CD4-positive, alpha-beta T cell treated with Interferon gamma for 1 hour (primary cell): ENCODE results near the gene LPCAT1.

Experiments
- DNase-seq: peaks from one replicate; pipeline ENCODE4 v3.0.0-alpha.2; 2020

The LPCAT1 gene

DNA sequence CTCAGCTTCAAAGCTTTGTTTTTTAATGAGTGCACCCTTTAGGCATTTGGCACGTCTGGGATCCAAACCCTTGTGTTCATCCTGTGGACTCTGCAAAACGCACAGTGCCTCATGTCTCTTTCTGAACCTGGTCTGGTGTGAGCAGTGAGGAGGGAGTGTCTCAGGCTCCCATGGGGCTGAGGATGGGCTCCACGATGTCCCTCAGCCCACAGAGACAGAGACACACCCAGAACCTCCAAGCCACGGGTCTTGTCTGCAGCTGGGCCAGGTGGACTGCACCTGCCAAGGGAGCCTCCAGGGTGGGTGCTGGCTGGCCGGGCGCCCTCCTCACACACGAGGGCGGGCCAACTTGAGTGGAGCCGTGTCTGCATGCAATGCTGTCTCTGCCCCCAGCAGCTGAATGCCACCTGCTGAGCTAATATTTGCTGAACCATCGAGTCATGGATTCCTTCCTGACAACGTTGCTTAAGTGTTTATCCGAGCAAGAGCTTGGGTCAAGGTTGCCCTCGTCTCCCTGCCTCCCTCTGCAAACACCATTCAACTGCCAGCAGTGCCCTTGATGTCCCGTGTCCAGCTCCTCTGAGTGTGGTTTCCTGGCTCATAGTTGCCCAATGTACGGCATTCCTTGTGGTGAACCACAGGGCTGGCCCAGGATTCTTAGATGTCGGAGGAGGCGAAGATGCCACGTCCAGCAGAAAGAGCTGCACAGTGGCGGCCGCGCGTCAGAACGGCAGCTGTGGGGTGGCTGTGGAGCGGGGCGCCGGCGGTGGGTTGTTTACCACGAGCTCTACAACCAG is 31.4 kb upstream of the LPCAT1 start:
- DNase-seq, result no peak

DNA sequence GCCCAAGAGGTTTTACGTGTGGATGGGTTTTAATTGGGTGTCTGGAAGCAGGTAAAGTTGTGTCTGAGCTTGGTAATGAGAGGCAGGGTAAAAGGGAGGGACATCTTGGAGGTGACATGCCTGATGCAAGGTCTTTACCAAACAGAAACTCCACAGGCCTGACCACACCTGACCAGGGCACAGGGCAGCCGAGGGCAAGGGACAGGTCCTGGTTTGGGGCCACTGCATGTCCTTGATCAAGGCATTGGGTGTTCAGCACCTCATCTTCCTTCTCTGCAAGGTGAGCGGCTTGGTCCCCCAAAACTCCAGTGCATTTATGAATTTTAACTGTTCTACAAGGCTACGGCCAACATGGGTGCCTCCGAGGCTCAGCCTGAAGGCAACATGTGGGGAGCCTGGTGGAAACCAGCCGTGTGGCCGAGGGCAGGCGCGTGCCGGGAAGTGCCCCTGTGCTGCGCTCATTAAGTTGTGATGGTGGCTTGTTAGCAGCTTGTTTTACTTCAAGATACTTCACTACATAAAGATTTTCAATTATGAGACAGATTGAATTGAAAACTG is 30.7 kb upstream of the LPCAT1 start:
- DNase-seq, result no peak

DNA sequence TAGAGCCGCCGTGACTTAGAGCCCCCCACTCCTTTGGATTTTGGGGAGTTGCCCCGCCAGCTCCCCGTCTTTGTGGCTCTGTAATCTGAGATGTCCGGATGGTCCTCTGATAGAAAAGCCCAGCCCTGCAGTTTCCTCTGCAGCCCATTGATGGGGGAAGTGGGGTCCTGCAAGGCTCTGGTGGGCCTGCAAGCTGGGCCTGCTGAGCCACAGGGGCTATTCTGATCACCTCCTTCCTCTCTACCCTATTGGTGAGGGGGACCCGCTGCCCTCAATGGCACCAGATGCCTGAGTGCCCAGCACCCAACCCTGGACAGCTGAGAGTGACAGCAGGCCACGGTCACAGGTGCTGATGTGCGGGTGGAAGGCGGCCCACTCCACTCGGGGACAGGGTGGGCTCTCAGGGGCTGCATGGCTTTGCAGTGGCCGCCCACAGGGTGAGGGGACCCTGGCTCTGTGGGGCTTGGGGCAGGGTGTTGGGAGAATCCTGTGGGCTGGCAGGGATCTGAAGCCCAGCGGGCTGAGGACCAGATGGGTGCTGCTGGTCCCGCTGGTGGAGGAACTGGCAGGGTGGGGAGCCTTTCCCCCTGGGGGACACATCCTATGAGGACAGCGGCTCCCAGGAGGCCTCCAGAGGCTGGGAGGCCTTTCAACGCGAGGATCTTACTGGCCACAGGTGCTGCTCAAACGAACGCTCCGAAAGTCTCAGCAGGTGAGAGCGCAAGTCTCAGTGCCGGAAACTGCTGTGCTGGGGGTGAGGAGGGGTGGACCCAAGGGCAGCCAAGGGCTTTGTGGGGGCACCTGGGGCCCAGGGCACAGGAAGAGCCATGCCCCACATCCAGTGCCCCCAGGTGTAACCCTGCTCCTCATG is 30.0 kb upstream of the LPCAT1 start:
- no peak for DNase-seq

DNA sequence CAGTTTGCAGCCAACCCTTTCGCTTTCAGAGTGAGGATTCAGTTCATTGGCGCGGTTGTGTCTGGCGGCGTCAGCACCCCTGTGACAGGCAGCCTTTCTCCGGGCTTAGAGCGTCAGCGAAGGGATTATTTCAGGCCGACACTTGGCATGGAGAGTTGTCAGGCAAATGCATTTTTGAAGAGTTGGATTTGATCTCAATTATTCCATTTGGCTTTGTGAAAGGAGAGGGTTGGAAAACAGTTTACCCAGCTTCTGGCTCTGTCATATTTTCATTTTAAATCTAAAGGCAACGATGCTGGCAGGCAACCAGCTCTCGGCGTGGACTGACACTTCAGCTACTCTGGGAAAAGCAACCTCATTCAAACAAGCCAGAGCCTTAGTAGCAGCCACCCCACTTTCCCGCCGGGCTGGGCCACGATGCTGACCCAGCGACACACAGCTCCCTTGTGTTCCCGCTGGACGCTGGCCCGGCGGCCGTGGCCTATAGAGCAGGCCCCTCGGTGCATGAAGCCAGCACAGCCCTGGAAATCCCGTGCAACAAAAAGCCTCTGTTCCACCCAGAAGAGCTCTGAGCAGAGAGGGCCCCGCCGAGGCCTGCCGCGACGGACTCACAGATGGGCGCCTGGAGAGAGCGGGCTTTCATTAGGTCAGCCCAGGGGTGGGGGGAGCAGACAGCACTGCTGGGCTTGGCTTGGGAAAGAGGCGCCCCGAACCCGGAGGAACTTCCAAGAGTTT is 28.9 kb upstream of the LPCAT1 start:
- DNase-seq, result no peak

DNA sequence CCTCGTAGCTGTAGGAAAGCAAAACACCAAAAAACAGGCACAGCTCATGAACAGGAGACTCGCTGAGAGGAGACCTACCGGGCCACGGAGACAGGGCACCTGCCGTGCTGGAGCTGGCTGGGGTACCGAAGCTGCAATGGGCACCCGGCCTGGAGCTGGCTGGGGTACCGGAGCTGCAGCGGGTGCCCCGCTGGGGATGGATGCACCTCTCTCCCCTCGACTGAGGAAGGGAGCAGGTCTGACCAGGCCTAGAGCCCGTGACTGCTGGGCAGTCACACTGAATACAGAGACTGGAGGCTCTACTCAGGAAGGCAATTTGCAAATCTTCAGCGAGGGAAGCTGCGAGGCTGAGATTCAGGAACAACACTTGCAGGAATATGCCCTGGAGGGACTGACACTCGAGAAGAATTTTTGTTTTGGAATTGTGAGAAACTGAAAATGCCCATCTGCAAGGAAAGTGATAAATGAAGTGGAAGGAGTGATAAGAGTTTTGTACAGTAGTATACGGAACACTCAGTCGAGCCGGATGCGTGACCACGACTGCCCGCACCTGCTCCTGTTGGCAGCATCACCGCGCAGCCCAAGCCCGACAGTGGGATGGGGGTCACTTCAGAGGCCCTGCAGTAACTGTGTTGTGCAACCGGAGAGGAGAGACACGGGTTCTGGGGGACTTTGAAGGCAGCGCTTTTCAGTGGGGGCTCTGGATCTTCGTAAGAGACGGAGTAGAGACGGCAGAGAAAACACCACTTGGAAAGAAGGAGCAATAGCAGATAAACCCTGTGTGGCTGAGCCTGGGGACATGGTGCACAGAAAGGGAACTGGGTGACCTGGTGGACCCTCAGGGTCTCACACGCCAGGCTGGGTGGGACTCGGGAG is 27.9 kb upstream of the LPCAT1 start:
- DNase-seq, result no peak

DNA sequence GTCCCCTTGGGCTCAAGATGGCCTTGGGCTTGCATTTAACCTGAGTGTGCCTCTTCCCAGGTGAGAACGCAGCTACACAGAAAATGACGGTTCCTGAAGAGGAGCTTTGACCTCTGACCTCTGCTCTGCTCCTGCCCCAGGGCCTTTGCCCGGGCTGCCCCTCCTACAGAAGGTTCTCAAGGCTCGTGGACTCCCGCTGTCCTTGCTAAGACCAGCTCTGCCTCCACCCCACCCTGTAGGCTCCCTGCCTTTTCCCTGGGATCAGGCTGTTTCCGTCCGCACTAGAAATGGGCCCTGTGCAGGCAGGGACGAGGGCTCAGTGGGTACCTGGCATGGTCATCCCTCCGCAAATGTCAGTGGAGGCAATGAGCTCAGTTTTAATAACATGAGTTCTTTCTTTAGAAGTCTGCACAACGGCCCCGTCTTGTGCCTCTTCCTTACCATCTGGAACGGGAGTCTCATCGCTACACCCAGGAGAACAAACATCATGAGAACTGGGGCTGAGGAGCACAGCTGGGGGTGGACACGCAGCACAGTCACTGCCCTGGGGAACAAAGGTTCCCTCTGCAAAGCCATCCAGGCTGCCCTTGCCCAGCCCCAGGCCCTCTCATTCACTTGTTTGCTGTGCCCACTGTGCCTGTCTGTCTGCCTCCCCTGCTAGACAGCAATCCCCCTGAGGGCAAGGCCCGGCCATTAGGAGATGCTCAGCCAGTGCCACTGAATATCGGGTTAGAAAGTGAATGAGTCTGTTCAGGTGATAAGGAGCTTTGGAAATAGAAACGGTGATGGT is 26.7 kb upstream of the LPCAT1 start:
- no peak for DNase-seq

DNA sequence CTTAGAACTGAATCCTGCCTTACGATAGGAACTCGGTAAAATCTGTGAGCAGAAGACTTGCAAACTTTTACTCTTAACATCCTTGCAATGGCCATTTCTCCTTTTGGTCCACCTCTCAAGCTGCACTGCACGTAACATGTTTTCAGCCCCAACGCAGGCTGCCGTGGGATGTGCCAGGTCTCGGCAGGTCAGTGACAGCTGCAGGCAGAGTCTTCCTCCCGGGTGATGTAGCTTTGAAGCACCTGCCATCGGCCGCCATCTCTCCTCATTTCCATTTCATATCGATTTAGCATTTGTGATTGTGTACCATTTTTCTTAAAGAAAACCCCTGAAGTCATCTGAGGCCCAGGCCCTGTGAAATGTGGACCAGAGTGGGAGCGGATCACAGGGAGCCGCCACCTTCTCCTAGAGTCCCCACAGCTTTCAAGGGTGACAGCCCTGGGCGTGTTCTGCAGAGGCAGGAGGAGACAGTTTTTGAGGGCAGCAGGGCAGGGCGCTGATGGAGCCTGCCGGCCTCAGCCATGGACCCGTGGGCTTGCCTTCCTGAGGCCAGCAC is 25.8 kb upstream of the LPCAT1 start:
- DNase-seq, result no peak

DNA sequence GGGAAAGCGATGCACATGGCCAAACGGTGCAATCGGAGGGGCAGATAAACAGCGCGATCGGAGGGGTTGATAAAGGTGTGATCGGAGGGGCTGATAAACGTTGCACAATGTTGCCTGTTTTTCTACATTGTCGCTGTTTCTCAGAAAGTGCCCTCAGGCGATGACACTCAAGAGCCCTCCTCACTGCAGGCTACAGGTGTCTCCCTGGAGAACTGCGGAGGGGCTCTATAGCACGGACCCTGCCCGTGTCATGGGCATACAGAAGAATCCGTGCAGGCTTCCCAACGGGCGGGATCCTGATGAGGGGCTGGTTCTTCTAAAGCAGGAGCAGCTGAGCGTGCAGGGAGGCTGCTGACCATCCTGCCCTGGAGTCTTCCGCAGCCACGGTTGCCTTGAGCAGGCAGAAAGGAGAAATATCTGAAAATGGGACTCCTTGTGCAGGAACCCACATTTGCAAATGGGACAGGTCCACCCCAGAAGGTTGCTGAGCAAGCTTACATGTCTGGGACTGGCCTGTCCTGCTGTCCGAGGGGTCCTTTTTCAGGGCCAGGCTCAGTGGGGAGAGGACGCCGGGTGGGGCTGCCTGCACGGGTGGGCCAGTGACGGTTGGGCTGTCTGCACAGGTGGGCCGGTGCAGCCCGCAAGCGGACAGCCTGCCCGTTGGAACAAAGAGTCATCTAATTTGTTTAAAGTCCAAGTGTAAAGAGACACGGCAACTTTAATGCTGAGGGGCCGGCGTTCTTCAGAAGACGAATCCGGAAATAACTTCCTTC is 25.1 kb upstream of the LPCAT1 start:
- no peak for DNase-seq

DNA sequence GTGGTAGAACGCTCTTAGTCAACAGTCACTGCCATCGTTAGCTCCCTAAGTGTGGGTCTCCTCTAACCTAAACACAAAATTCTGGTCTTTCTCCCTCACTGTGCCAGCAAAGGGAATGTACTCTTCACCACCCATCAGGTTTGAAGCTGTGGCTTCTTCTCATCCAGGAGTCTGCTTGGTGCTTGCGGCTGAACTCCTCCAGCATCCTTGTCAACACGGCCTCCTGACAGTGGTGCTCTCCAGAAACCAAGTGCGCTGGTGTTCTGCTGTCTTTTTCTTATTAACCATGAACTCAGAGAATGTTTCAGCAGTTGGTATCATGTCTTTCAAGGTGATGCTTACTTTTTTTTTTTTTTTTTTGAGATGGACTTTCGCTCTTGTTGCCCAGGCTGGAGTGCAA is 23.9 kb upstream of the LPCAT1 start:
- no peak for DNase-seq

DNA sequence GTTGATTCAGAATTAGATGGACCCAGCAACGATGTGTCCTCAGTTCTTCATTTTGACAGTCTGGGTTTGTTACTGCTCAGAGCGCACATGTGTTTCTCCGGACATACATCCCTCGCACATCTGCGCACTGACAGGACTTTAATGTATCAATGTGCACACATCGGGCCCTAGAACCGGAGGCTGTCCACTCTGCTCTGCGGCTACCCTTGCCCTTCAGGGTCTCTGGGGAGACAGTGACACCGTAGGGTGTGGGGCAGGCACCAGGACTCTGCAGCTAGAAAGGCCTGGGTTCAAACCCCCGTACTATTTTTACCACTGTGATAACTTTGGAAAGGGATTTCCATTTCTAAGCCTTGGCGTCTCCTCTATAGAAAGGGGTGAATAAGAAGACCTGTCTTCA is 23.5 kb upstream of the LPCAT1 start:
- no peak for DNase-seq

DNA sequence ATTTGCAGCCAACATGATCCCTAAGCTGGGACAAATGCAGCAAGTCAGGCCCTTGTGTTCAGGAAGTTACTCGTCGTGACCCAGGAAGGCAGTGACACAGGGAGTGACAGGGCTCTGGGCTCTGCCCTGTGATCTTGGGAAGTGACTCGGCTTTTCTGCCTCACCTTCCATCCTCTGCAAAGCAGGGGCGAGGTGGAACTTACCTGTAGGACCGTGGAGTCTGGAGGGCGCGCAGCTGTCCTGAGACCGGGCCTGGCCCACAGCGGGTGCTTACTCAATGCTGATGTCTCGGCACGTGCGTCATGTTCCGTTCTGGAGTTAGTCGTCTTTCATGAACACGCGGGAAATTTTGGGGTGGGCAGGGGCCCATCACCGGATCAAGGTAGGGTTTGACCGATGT is 22.8 kb upstream of the LPCAT1 start:
- no peak for DNase-seq

DNA sequence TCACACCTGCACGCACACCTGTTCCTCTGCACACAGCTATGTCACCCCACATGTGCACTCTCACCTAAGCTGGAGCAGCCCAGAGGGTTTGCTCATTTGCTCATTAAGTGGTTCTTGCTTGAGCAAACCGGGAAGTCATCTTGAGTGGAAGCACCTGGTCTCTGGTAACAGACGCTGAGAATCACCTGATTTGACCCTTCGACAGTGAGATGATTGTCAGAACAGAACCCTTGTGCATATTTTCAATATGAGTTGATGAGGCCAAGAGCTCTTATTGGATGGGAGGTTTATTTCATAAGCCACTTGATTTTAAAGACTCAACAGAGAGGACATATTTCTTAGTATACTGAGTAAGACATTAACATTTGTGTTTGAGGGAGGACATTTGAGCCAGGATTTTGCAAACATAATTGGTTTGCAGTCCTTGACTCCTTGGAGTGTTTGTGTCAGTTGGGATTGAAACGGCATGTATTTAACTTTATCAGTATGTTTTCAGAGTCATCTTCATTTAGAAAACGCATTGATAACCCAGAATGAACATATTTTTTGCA is 22.1 kb upstream of the LPCAT1 start:
- DNase-seq, result no peak

DNA sequence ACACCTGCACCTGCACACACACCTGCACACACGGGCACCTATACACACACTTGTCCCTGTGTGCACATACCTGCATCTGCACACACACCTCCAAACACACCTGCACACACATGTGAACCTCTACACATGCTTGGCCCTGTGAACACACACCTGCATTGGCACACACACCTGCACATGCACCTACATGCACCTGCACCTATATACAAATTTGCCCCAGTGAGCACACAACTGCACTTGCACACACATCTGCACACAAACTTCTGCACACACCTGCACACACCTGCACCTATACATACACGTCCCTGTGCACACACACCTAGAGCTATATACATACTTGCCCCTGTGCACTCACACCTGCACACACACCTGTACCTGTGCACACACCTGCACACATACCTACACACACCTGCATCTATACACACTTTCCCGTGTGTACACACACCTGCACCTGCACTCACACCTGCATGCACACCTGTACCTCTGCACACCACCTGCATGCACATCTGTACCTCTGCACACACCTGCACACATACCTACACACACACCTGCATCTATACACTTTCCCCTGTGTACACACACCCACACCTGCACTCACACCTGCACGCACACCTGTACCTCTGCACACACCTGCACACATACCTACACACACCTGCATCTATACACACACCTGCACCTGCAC is 21.5 kb upstream of the LPCAT1 start:
- DNase-seq, result no peak

DNA sequence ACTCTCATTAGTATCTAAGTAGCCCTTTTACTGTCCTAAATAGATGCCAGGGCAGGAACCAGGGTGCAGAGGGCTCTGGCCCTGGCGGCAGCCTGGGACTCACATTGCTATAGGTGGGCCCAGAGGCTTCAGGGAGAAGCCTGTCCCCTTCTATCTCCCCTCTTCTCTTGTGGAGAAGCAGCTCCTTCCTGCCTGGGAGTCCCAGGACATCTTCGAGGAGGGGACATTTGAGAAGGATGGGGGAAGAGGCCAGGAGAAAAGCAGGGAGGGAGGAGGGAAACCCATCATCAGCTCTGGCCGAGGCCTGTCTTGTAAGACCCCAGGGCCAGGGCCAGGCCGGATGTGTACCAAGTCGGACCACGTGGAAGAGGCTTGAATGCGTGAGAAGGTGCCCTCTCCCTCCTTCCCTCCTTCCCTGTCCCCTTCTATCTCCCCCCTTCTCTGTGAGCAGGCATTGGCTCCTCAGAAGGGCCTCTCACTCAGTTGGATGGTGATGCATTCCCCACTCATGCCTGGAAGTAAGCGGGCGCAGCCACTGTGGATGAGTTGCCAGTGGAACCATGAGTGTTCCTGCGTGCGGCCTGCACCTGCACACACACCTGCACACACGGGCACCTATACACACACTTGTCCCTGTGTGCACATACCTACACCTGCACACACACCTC is 20.7 kb upstream of the LPCAT1 start:
- DNase-seq, result no peak

DNA sequence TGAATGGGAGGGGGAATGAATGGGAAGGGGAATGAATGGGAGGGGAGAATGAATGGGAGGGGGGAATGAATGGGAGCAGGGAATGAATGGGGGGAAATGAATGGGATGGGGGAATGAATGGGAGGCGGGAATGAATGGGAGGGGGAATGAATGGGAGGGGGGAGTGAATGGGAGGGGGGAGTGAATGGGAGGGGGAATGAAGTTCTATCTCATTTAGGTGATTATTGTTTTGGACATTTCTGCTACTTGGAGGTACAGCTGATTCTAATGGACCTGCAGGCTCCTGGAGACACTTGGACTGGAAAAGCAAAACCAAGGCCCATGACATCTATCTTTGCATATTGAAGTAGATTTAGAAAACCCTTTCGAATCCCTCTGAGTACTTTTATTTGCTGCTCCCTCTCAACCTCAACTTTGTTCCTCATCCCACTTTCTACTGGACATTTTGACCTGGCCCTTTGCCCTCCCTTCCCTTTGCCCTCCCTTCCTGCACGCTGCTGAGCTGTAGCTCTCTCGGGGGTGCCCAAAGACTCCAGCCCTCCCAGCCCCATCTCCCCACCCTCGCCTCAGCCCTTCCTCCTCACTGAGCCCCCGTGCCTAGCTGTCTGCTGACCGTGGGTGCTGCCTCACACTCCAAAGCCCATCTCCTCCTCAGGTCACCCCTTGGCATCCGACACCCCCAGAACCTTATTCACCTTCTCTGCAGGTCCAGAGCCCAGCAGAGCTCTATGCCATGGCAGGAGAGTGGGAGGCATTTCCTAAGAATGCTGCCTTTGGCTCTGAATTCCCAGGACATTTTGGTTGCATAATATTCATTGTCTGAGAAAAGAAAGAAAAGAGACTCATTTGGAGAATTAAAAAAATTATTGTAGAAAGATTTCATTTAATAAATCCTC is 19.9 kb upstream of the LPCAT1 start:
- DNase-seq, result no peak

DNA sequence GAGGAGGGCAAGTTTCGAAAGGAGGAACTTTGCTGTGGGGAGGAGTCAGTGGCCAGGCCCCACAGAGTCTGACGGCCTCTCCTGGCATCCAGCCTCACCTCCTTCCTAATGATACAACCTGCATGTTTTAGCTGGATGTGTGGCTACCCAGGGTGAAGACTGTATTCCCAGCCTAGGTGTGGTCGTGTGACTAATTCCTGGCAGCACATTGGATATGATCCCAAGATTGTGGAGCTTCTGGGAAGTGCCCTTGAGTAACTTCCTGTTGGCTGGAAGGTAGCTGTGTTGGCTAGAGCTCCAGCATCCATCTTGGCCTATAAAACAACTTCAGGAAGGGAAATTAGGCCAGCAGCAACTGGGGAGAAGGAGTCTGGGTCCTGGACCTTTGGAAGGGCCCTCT is 19.0 kb upstream of the LPCAT1 start:
- DNase-seq, result no peak

DNA sequence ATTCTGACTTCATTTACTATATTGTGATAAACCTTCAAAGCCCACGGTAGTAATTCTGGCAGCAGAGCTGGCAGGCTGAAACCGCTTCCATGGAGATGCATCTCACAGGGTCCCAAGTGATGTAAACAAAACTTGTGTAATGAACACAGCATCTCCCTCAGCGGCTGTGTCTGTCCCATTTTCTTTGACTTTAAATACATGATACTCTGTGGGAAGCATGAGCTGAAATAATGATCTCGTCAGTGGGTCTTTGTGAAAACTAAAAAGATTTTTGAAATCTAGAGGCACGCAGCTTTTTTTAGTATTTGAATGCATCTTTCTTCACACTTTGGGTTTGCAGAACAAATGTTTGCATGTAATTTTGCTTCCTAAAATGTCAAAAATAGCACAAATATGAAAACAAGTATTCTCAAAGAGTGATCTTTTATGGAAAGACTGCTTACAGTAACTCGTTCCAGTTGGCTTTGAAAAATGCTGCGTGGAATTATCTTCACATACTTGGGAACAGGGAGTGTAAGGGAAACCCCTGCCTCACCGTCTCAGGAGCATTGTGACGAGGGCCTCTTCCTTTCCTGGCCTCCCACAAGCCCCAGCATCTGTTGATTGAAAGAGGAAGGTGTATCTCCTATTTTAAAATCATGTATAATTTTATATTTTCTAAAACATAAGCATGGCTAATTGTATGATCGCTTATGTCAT is 18.1 kb upstream of the LPCAT1 start:
- DNase-seq, result no peak
